DMS 273 (cell line): ENCODE data around the gene TNS1.

Experiments
- DNase-seq: peaks from one replicate; lab custom pipeline; 2025; ENCODE audit not compliant: unreplicated experiment; lab: John Stamatoyannopoulos, UW

The TNS1 gene

GRCh38 chr2:217901400-217901799 lies 101.4 kb downstream of the TNS1 start:
- DNase-seq, result no peak

- no peak for DNase-seq
Observed at GRCh38 chr2:217900780-217901360, 101.9 kb downstream of the TNS1 start.

- peak; percentile 28 for DNase-seq
Observed at GRCh38 chr2:217900010-217900779, 102.6 kb downstream of the TNS1 start.

GRCh38 chr2:217899231-217900009 lies 103.4 kb downstream of the TNS1 start:
- peak; percentile 84 for DNase-seq

- DNase-seq, result no peak
Observed at GRCh38 chr2:217897816-217898806, 104.7 kb downstream of the TNS1 start.

GRCh38 chr2:217897091-217897715 lies 105.6 kb downstream of the TNS1 start:
- DNase-seq, result no peak

GRCh38 chr2:217895070-217895635 lies 107.6 kb downstream of the TNS1 start:
- DNase-seq, result no peak

- DNase-seq, result no peak
Observed at GRCh38 chr2:217893440-217893839, 109.4 kb downstream of the TNS1 start.

GRCh38 chr2:217892560-217892959 lies 110.2 kb downstream of the TNS1 start:
- DNase-seq, result no peak

- peak; percentile 20 for DNase-seq
Observed at GRCh38 chr2:217890445-217890844, 112.3 kb downstream of the TNS1 start.

GRCh38 chr2:217889656-217890055 lies 113.1 kb downstream of the TNS1 start:
- no peak for DNase-seq

GRCh38 chr2:217887841-217888701 lies 114.7 kb downstream of the TNS1 start:
- no peak for DNase-seq

- peak; percentile 81 for DNase-seq
Observed at GRCh38 chr2:217886720-217887309, 116.0 kb downstream of the TNS1 start.

- DNase-seq, result no peak
Observed at GRCh38 chr2:217886091-217886490, 116.7 kb downstream of the TNS1 start.

GRCh38 chr2:217884985-217885384 lies 117.8 kb downstream of the TNS1 start:
- DNase-seq, result no peak

GRCh38 chr2:217880891-217881290 lies 121.9 kb downstream of the TNS1 start:
- DNase-seq, result no peak

- no peak for DNase-seq
Observed at GRCh38 chr2:217880287-217880889, 122.4 kb downstream of the TNS1 start.

- no peak for DNase-seq
Observed at GRCh38 chr2:217878915-217879590, 123.7 kb downstream of the TNS1 start.
